ENCODE measurements around the gene ENO2.
A peak's percentile ranks its signal among the peaks of the same experiment; 100 is the strongest.

The ENO2 gene

DNA sequence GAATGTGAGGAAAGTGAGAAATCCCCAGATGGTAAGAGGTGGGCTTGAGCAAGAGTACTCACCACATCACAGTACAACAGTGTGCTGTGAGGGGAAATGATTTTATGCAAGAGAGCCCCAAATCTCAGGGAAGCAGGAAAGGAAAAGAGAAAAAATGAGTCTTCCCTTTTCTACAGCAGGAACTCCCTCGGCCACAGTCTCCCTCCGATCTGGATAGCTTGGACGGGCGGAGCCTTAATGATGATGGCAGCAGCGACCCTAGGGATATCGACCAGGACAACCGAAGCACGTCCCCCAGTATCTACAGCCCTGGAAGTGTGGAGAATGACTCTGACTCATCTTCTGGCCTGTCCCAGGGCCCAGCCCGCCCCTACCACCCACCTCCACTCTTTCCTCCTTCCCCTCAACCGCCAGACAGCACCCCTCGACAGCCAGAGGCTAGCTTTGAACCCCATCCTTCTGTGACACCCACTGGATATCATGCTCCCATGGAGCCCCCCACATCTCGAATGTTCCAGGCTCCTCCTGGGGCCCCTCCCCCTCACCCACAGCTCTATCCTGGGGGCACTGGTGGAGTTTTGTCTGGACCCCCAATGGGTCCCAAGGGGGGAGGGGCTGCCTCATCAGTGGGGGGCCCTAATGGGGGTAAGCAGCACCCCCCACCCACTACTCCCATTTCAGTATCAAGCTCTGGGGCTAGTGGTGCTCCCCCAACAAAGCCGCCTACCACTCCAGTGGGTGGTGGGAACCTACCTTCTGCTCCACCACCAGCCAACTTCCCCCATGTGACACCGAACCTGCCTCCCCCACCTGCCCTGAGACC, 21.2 kb downstream of the ENO2 start:
- DNase-seq, result no peak

DNA sequence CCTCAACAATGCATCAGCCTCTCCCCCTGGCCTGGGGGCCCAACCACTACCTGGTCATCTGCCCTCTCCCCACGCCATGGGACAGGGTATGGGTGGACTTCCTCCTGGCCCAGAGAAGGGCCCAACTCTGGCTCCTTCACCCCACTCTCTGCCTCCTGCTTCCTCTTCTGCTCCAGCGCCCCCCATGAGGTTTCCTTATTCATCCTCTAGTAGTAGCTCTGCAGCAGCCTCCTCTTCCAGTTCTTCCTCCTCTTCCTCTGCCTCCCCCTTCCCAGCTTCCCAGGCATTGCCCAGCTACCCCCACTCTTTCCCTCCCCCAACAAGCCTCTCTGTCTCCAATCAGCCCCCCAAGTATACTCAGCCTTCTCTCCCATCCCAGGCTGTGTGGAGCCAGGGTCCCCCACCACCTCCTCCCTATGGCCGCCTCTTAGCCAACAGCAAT, 21.8 kb downstream of the ENO2 start:
- DNase-seq, result no peak

DNA sequence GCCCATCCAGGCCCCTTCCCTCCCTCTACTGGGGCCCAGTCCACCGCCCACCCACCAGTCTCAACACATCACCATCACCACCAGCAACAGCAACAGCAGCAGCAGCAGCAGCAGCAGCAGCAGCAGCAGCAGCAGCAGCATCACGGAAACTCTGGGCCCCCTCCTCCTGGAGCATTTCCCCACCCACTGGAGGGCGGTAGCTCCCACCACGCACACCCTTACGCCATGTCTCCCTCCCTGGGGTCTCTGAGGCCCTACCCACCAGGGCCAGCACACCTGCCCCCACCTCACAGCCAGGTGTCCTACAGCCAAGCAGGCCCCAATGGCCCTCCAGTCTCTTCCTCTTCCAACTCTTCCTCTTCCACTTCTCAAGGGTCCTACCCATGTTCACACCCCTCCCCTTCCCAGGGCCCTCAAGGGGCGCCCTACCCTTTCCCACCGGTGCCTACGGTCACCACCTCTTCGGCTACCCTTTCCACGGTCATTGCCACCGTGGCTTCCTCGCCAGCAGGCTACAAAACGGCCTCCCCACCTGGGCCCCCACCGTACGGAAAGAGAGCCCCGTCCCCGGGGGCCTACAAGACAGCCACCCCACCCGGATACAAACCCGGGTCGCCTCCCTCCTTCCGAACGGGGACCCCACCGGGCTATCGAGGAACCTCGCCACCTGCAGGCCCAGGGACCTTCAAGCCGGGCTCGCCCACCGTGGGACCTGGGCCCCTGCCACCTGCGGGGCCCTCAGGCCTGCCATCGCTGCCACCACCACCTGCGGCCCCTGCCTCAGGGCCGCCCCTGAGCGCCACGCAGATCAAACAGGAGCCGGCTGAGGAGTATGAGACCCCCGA, 22.5 kb downstream of the ENO2 start:
- no peak for DNase-seq

DNA sequence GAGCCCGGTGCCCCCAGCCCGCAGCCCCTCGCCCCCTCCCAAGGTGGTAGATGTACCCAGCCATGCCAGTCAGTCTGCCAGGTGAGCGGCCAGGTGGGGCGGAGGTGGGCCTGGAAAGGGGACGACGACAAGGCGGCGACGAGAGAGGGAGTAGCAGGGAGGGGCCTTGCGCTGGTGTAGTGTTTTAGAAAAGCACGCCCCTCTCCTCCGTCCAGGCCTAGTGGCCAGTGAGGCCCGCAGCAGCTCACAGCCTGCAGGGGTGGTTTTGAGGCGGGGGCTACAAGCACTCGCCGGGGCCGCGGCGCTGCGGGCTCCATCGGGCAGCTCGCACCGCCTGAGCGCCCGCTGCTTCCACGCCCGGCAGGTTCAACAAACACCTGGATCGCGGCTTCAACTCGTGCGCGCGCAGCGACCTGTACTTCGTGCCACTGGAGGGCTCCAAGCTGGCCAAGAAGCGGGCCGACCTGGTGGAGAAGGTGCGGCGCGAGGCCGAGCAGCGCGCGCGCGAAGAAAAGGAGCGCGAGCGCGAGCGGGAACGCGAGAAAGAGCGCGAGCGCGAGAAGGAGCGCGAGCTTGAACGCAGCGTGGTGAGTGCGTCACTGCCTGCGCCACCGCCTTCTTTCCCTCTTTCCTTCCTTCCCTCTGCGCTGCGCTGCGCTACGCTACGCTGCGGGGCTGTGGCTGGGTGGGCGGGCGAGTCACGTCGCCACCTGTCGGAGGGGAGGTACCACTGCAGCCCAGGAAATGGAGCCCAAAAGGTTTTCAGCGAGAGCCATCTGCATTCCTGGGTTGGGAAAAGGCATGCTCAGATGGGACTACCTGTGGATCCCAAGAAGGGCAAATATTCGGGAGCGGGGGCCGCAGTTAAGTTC, 23.3 kb downstream of the ENO2 start:
- DNase-seq, result peak; percentile 93 to 97

DNA sequence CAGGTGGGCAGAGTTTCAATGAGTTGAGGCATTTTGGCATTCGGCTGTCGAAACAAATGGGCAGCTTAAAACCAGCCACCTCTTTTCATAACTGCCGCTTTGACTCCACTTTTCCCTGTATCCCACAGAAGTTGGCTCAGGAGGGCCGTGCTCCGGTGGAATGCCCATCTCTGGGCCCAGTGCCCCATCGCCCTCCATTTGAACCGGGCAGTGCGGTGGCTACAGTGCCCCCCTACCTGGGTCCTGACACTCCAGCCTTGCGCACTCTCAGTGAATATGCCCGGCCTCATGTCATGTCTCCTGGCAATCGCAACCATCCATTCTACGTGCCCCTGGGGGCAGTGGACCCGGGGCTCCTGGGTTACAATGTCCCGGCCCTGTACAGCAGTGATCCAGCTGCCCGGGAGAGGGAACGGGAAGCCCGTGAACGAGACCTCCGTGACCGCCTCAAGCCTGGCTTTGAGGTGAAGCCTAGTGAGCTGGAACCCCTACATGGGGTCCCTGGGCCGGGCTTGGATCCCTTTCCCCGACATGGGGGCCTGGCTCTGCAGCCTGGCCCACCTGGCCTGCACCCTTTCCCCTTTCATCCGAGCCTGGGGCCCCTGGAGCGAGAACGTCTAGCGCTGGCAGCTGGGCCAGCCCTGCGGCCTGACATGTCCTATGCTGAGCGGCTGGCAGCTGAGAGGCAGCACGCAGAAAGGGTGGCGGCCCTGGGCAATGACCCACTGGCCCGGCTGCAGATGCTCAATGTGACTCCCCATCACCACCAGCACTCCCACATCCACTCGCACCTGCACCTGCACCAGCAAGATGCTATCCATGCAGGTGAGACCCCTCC, 24.2 kb downstream of the ENO2 start:
- no peak for DNase-seq

DNA sequence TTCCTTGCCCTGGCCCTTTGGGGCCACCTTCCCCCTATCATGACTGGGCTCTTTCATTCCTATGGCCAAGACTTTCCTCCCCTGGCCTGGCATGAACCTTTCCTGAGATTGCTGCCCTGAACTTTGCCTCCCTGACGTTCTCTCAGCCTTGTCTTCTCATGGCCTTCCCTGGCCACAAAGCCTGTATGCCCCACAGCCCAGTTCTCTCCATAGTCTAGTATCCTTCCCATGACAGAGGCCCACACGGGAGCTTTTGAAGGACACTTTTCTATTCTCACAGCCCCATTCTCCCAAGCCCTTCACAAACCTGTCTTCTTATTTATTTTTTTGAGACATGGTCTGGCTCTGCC, 24.8 kb downstream of the ENO2 start:
- no peak for DNase-seq

DNA sequence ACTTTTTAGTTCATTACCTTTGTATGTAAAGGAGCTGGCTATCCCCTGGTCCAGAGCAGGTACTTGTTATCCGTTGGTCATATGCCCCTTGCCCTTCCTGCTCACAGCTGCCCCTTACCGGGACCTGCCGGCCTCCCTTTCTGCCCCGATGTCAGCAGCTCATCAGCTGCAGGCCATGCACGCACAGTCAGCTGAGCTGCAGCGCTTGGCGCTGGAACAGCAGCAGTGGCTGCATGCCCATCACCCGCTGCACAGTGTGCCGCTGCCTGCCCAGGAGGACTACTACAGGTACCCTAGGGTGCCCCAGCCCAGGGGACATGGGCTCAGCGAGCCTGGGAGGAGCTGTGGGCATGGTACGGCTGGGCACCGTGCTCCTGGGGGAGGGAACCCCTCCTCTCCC, 26.9 kb downstream of the ENO2 start:
- no peak for DNase-seq

DNA sequence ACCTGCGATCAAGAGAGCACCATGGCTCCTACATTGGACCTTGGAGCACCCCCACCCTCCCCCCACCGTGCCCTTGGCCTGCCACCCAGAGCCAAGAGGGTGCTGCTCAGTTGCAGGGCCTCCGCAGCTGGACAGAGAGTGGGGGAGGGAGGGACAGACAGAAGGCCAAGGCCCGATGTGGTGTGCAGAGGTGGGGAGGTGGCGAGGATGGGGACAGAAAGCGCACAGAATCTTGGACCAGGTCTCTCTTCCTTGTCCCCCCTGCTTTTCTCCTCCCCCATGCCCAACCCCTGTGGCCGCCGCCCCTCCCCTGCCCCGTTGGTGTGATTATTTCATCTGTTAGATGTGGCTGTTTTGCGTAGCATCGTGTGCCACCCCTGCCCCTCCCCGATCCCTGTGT, 27.4 kb downstream of the ENO2 start:
- DNase-seq, result no peak

DNA sequence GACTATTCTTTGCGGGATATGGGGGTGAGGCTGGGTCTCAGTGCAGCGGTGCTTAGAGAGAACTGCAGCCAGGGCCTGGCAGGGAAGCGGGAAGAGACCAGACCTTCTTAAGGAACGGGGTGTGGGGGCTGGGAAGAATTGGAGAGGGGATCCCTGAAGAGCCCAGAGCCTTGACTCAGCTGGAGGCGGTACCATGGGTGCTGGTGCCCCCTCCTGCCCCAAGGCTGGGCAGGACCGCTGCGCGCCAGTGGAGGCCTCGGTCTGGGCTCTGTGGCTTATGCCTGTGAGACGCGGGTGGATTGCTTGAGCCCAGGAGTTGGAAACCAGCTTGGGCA, 27.9 kb downstream of the ENO2 start:
- DNase-seq, result no peak

DNA sequence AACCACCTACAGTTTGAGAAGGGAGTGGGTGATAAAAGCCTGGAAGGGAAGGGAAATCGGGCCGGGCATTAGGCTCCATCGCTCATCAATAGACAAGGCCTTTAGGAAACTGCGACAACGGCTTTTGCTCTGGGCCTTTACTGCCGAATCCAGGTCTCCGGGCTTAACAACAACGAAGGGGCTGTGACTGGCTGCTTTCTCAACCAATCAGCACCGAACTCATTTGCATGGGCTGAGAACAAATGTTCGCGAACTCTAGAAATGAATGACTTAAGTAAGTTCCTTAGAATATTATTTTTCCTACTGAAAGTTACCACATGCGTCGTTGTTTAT, 29.0 kb downstream of the ENO2 start:
- DNase-seq, result peak; percentile 93 to 97

DNA sequence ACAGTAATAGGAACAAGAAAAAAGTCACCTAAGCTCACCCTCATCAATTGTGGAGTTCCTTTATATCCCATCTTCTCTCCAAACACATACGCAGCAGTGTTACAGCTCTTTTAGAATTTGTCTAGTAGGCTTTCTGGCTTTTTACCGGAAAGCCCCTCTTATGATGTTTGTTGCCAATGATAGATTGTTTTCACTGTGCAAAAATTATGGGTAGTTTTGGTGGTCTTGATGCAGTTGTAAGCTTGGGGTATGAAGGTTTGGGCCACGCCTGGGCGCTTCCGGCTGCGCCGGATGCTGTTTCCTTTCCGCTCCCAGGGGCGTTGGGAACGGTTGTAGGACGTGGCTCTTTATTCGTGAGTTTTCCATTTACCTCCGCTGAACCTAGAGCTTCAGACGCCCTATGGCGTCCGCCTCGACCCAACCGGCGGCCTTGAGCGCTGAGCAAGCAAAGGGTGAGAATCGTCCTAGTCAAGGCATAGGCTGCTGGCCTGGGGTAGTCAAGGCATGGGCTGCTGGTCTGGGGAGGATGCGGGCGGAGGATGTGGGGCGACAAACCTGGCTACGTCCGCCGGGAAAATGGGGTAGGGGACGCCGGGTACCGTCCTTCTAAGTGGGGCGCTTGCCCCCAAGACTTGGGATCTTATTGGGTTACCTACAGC, 29.5 kb downstream of the ENO2 start, which contains the start of the genes C12orf57 and RNU7-1:
TSS of gene C12orf57 (plus strand) at position 301 of the 659 bp plus-strand sequence. CDS start at position 401, 100 bp downstream.
TSS of gene RNU7-1 (plus strand) at position 95 of the 659 bp plus-strand sequence.
- DNase-seq, result peak; percentile 98 to 99

DNA sequence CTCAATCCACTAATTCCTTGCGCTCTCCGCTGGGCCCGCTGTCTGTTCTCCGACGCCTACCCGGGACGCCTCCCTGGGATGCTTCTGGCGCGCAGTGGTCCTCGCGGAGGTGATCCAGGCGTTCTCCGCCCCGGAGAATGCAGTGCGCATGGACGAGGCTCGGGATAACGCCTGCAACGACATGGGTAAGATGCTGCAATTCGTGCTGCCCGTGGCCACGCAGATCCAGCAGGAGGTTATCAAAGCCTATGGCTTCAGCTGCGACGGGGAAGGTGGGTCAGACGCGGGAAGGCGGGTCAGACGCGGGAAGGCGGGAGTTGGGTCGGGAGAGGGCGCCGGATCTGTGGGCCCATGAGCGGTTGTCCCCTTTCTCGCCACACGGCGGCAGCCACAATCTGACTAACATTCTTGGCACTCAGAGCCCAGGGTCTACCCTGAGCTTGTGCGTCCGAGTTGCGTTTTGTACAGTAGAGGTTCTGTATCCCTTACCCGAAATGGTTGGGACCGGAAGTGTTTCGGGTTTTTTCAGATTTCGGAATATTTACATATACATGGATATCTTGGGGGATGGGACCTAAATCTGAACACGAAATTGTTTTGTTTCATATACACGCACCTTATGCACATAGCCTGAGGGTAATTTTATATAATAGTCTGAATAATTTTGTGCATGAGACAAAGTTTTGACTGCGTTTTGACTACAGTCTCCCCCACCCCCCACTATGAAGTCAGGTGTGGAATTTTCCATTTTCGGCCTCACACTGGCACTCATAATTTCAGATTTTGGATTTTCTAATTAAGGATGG, 30.2 kb downstream of the ENO2 start:
- DNase-seq, result peak; percentile 99

DNA sequence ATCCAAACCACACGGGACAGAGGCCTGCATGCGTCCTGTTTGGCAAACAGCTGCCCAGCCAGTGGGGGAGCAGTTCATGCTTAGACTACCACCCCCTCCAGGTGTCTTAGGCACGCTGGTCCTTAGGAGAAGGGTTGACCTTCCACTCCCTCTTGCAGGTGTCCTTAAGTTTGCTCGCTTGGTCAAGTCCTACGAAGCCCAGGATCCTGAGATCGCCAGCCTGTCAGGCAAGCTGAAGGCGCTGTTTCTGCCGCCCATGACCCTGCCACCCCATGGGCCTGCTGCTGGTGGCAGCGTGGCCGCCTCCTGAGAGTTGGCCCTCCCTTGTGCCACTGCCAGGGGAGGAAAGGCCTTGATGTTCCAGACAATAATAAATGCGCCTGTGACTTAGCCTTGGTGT, 31.2 kb downstream of the ENO2 start:
- no peak for DNase-seq

DNA sequence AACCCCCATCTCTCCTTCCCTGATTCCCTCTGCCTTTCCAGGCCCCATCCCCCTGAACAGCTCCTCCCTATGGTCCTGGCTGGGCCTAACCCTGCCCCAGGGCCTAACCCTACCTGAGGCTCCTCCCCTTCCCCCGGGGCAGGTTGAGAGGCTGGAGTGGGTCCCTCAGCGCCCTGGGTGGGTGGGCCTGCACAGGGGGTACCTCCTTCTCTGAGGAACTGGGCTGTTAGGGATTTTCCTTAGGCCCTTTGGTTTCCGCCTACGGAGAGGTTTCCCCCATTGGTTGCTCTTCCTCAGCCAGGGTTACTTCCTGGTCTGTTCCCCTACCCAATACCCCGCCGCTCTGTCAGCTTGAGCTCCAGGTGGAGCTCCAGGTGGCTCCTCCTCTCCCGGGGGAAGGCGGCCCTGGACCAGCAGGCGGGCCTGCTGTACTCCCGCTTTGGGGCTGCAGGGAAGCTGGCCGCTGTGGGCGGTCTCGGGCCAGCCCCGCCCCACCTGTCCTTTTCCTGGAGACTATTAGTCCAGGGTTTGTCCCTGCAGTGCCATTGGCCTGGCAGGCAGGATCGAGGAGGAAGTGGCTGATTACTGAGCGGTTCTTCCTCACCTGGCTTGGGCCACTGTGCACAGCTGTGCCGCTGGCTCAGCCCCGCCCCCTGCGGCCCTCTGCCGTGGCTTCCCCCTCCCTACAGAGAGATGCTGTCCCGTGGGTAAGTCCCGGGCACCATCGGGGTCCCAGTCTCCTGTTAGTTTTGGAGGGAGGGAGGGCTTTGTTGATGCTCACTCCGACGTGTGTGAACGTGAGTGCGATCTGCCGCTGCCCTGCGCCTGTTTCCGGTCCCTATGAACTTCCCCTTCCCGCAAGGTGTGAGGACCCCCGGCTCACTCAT, 31.9 kb downstream of the ENO2 start:
- DNase-seq, result no peak

DNA sequence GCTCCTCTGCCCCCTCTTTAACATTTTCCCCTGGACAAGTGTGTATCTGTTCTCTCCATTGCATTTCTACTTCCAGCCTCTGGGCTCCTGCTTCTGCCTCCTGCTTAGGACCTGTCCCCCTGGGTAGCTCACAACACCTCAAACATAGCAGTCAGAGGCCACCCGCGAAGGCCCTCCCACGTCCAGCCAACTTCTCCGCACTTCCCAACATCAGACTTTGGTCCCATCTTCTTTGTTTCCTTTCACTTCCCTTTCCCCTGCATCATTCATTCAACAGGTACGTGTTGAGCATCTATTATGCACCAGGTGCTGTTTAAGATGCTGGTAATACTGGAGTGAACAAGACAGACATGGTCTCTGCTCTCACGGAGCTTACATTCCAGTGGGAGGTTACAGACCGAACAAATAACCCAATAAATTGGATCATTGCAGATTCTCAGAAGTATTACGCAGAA, 32.6 kb downstream of the ENO2 start:
- DNase-seq, result no peak

DNA sequence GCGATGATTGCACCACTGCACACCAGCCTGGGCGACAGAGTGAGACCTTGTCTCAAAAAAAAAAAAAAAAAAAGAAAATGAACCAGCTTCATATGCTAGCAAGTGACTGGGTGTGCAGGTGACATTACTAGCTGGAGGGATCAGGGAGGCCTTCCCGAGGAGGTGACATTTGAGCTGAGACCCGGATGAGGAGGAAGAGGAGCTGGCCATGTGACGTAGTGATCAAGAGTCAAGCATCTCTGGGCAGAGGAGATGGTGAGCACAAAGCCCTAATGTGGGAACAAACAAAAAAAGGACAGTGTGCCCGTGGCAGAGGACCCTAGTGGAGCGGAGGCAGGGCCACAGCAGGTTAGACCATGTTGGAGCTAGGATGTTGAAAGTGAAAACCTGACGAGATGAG, 33.2 kb downstream of the ENO2 start:
- DNase-seq, result no peak

DNA sequence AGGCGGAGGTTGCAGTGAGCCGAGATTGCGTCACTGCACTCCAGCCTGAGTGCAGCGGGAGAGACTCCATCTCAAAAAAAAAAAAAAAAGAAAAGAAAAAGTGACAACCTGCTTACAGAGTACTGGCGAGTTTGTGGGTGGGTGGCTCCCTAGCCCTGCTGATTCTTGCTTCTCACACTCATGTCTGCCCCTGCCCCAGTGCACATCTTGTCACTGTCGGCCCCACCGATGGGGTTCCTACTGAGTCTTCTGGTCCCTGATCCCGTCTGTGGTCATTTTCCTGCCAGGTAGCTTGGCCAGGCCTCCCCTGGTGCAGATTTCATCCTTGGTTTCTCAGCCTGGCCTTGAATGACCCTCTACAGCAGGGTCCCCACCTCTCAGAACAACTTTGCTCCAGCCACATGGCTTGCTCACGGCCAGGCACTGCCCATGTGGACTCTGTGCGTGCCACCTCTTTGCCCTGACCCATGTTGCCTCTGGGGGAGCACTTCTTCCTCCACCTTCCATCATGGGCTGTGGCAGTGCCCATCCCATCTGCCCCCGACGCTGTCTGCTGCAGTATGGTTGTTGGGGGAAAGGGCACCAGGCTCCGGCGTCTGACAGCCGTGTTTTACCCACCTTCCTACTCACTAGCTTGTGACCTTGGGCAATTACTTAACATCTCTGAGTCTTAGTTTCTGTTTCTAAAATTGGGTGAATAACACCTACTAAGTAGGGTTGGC, 34.7 kb downstream of the ENO2 start:
- no peak for DNase-seq

DNA sequence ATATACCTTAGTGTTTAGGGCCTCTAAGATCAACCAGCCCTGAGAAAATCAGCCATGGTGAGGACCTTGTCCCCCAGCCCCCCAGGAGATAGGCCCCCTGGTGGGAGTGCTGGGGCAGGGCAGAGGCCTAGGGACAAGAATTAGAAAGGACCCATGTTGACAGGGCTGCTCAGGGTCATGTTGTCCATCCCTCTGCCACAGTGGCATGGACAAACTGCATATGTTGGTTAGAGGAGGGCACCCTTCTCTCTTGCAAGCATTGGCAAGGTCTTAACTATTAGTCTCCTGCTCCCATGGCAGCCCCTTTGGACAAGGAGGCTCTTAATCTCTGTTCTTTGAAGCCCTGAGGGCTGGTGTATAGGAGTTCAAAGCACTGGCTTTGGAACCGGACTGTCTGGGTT, 36.0 kb downstream of the ENO2 start:
- no peak for DNase-seq
